ENCODE results near the gene AGXT2.
A peak's percentile ranks its signal among the peaks of the same experiment; 100 is the strongest.

The AGXT2 gene

GRCh38 chr5:34967540-34967939 lies 80.2 kb downstream of the AGXT2 start:
- no peak for DNase-seq (ENCODE audit: low read depth in 2 of 2)

- DNase-seq (ENCODE audit: low read depth in 2 of 2) = peak; percentile 14 to 16
Observed at GRCh38 chr5:34959323-34959722, 88.4 kb downstream of the AGXT2 start.

- DNase-seq (ENCODE audit: low read depth in 2 of 2) = peak in 1 of 2 experiments; percentile 5
Observed at GRCh38 chr5:34957857-34958690, 89.7 kb downstream of the AGXT2 start.

- DNase-seq (ENCODE audit: low read depth in 2 of 2) = no peak
Observed at GRCh38 chr5:34957321-34957720, 90.4 kb downstream of the AGXT2 start.
